ENCODE measurements around the gene ERC1. TPM values are rescaled to one million over a fixed set of nuclear protein-coding genes. Genes with fewer than 3 reads are reported as not detected.

Gene ERC1
- total RNA-seq, 4 donors from 2014 or later: 23.5 to 74.8 (median 57.0) TPM

GRCh38 chr12:1226951-1227350, 235.9 kb downstream of the ERC1 start:
- 78% methylated on average over 3 of the region's 3 CpGs for WGBS, 2 donors (ENCODE audit: low coverage in 1 of 2)
- no peak for DNase-seq
- intact Hi-C loops (cut with DNase I; ENCODE audit: low total_unique reads): no loop called here
- Histone ChIP-seq H3K4me1 (peaks cover 0 to 18% (median 9%) of the 10 kb centered on the region in 4 donors), H3K9me3 (no peaks in the 10 kb centered on the region), H3K4me3 (no peak overlapping the region), H3K27me3 (no peaks in the 10 kb centered on the region), H3K27ac (no peak overlapping the region), H3K36me3 (no peaks in the 10 kb centered on the region)
- in situ Hi-C loops (cut with MboI; ENCODE audit: low pct_ligation_motif_present in 1 of 4, low pct_unique_long_range_greater_than_20kb in 1 of 4, low sequenced_read_pairs in 3 of 4): no loop called here
- TF ChIP-seq EP300 (IDR thresholded peaks at IDR 0.05; ENCODE audit: low read depth): no peak
- TF ChIP-seq POLR2AphosphoS5 (IDR thresholded peaks at IDR 0.05): no peak
- TF ChIP-seq POLR2A (IDR thresholded peaks at IDR 0.05): no peak
- TF ChIP-seq CTCF (IDR thresholded peaks at IDR 0.05): no peak

GRCh38 chr12:1234073-1234472, 243.1 kb downstream of the ERC1 start:
- Histone ChIP-seq H3K27ac (no peak overlapping the region), H3K4me1 (no peaks in the 10 kb centered on the region), H3K4me3 (no peak overlapping the region), H3K27me3 (no peaks in the 10 kb centered on the region), H3K36me3 (peaks cover 0 to 2% (median under 1%) of the 10 kb centered on the region in 4 donors), H3K9me3 (no peaks in the 10 kb centered on the region)
- DNase-seq: no peak
- intact Hi-C loops (cut with DNase I; ENCODE audit: low total_unique reads): no loop called here
- TF ChIP-seq EP300 (IDR thresholded peaks at IDR 0.05; ENCODE audit: low read depth) (no peak), CTCF (IDR thresholded peaks at IDR 0.05) (no peak), POLR2A (IDR thresholded peaks at IDR 0.05) (no peak), POLR2AphosphoS5 (IDR thresholded peaks at IDR 0.05) (no peak)
- 89 to 93% methylated on average over 2 of the region's 2 CpGs for WGBS, 2 donors (ENCODE audit: low coverage in 1 of 2)
- in situ Hi-C loops (cut with MboI; ENCODE audit: low pct_ligation_motif_present in 1 of 4, low pct_unique_long_range_greater_than_20kb in 1 of 4, low sequenced_read_pairs in 3 of 4): no loop called here

GRCh38 chr12:1246637-1247036, 255.6 kb downstream of the ERC1 start:
- Histone ChIP-seq H3K4me3 (no peak overlapping the region), H3K9me3 (no peaks in the 10 kb centered on the region), H3K27me3 (no peaks in the 10 kb centered on the region), H3K36me3 (peaks cover 0 to 5% (median 0%) of the 10 kb centered on the region in 4 donors), H3K4me1 (peaks cover 0 to 7% (median 0%) of the 10 kb centered on the region in 4 donors), H3K27ac (no peak overlapping the region)
- DNase-seq: no peak
- intact Hi-C loops (cut with DNase I; ENCODE audit: low total_unique reads) (no loop called here), in situ Hi-C loops (cut with MboI; ENCODE audit: low pct_ligation_motif_present in 1 of 4, low pct_unique_long_range_greater_than_20kb in 1 of 4, low sequenced_read_pairs in 3 of 4) (no loop called here)
- 72% methylated on average over 2 of the region's 2 CpGs for WGBS, 2 donors (ENCODE audit: low coverage in 1 of 2)
- no peak for TF ChIP-seq CTCF (IDR thresholded peaks at IDR 0.05)
- no peak for TF ChIP-seq POLR2A (IDR thresholded peaks at IDR 0.05)

GRCh38 chr12:1250641-1251040, 259.6 kb downstream of the ERC1 start:
- peaks cover 0 to 7% (median 0%) of the 10 kb centered on the region in 4 donors for H3K4me1 ChIP-seq
- TF ChIP-seq CTCF (IDR thresholded peaks at IDR 0.05) (no peak), POLR2A (IDR thresholded peaks at IDR 0.05) (no peak), EP300 (IDR thresholded peaks at IDR 0.05; ENCODE audit: low read depth) (no peak), POLR2AphosphoS5 (IDR thresholded peaks at IDR 0.05) (no peak)
- no peaks in the 10 kb centered on the region for H3K36me3 ChIP-seq
- H3K4me3 ChIP-seq: no peak overlapping the region
- no peaks in the 10 kb centered on the region for H3K27me3 ChIP-seq
- intact Hi-C loops (cut with DNase I; ENCODE audit: low total_unique reads): no loop called here
- no peaks in the 10 kb centered on the region for H3K9me3 ChIP-seq
- H3K27ac ChIP-seq: no peak overlapping the region
- in situ Hi-C loops (cut with MboI; ENCODE audit: low pct_ligation_motif_present in 1 of 4, low pct_unique_long_range_greater_than_20kb in 1 of 4, low sequenced_read_pairs in 3 of 4): no loop called here
- no peak for DNase-seq
- 86 to 91% methylated on average over 3 of the region's 3 CpGs for WGBS, 2 donors (ENCODE audit: low coverage in 1 of 2)
